ENCODE results near the gene KLHL25.

The KLHL25 gene

DNA sequence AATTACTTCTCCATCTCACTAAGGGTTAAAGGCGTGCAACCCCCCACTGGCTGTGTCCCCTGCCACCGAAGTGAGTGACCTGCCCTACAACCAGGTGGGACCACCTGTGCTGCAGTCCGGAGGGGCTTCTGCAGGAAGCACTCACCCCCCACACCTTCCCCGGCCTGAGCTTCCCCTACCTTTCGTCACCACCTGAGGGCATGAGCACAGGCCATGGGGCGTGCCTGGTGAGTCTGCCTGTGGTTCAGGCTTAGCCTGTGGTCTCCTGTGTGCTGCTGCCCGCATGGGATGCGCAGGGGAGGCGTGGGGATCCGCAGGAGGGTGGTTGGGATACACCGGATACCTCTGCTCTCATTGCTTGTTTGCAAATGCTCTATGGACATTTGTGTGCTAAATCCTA is 46.0 kb downstream of the KLHL25 start:
- TF ChIP-seq, protein P1, sequence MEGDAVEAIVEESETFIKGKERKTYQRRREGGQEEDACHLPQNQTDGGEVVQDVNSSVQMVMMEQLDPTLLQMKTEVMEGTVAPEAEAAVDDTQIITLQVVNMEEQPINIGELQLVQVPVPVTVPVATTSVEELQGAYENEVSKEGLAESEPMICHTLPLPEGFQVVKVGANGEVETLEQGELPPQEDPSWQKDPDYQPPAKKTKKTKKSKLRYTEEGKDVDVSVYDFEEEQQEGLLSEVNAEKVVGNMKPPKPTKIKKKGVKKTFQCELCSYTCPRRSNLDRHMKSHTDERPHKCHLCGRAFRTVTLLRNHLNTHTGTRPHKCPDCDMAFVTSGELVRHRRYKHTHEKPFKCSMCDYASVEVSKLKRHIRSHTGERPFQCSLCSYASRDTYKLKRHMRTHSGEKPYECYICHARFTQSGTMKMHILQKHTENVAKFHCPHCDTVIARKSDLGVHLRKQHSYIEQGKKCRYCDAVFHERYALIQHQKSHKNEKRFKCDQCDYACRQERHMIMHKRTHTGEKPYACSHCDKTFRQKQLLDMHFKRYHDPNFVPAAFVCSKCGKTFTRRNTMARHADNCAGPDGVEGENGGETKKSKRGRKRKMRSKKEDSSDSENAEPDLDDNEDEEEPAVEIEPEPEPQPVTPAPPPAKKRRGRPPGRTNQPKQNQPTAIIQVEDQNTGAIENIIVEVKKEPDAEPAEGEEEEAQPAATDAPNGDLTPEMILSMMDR (IDR thresholded peaks at IDR 0.05; ENCODE audit: poor library complexity, severe bottlenecking) = no peak
- Histone ChIP-seq H3K27ac (ENCODE audit: poor library complexity, severe bottlenecking) (no peak overlapping the region), H3K36me3 (ENCODE audit: low read depth) (peaks cover 40% of the 10 kb centered on the region), H3K4me1 (ENCODE audit: insufficient read depth, poor library complexity, severe bottlenecking) (peaks cover 19% of the 10 kb centered on the region), H3K9me3 (ENCODE audit: severe bottlenecking) (no peaks in the 10 kb centered on the region), H3K4me3 (ENCODE audit: severe bottlenecking) (no peak overlapping the region), H3K27me3 (ENCODE audit: insufficient read depth, poor library complexity, severe bottlenecking) (no peaks in the 10 kb centered on the region)
- peak; percentile 61 for DNase-seq (ENCODE audit: low spot score)
- no peak for ATAC-seq (ENCODE audit: low read depth)

DNA sequence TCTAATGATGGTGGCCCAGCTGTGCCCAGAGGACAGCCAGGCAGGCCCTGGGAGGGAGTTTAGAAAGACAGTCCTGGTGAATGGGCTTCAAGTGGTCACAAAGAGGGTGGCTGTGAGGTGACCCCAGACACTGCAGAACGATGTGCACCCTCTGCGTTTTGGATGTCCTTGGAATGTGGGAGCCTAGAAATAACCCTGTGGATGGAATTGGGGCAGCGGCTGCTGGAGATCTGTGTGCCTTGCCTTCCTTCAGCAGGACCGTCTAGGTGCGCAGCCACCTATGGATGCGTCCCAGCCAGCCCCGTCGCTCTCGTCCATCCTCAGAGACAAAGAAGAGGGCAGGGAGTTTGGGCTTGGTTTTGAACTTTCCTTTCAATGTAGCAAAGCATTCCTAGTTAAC is 46.5 kb downstream of the KLHL25 start:
- H3K9me3 ChIP-seq (ENCODE audit: severe bottlenecking) = no peaks in the 10 kb centered on the region
- TF ChIP-seq, protein P1 (IDR thresholded peaks at IDR 0.05; ENCODE audit: poor library complexity, severe bottlenecking) = no peak
- H3K4me1 ChIP-seq (ENCODE audit: insufficient read depth, poor library complexity, severe bottlenecking) = peaks cover 15% of the 10 kb centered on the region
- H3K27me3 ChIP-seq (ENCODE audit: insufficient read depth, poor library complexity, severe bottlenecking) = no peaks in the 10 kb centered on the region
- peak; percentile 60 for DNase-seq (ENCODE audit: low spot score)
- no peak overlapping the region for H3K27ac ChIP-seq (ENCODE audit: poor library complexity, severe bottlenecking)
- no peak overlapping the region for H3K4me3 ChIP-seq (ENCODE audit: severe bottlenecking)
- ATAC-seq (ENCODE audit: low read depth) = no peak
- peaks cover 45% of the 10 kb centered on the region for H3K36me3 ChIP-seq (ENCODE audit: low read depth)

DNA sequence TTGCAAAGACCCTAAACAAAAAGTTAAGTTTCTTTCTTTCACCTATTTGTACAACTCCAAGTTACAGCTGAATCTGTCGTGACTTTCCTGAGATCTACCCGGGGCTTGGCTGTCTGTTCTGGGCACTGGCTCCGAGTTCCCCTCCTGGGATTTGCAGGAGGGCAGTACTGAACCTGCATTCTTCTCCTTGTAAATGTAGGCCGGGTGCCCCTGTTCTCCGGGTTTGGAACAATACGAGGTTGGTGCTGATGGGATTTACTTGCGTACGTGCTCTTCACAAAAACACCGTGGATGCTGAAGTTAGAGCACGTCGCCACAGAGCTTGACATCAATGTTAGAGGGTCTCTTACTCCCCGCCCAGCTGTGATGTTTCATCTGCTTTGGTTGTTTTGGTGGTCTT is 48.1 kb downstream of the KLHL25 start:
- DNase-seq (ENCODE audit: low spot score) = peak; percentile 38
- ATAC-seq (ENCODE audit: low read depth) = no peak
- H3K36me3 ChIP-seq (ENCODE audit: low read depth) = peaks cover 52% of the 10 kb centered on the region
- H3K4me3 ChIP-seq (ENCODE audit: severe bottlenecking) = no peak overlapping the region
- H3K27ac ChIP-seq (ENCODE audit: poor library complexity, severe bottlenecking) = no peak overlapping the region
- H3K9me3 ChIP-seq (ENCODE audit: severe bottlenecking) = no peaks in the 10 kb centered on the region
- H3K27me3 ChIP-seq (ENCODE audit: insufficient read depth, poor library complexity, severe bottlenecking) = no peaks in the 10 kb centered on the region
- TF ChIP-seq, protein P1 (IDR thresholded peaks at IDR 0.05; ENCODE audit: poor library complexity, severe bottlenecking) = no peak
- H3K4me1 ChIP-seq (ENCODE audit: insufficient read depth, poor library complexity, severe bottlenecking) = no peaks in the 10 kb centered on the region

- ATAC-seq (ENCODE audit: low read depth) = no peak
- H3K4me1 ChIP-seq (ENCODE audit: insufficient read depth, poor library complexity, severe bottlenecking) = no peaks in the 10 kb centered on the region
- H3K27me3 ChIP-seq (ENCODE audit: insufficient read depth, poor library complexity, severe bottlenecking) = no peaks in the 10 kb centered on the region
- no peaks in the 10 kb centered on the region for H3K9me3 ChIP-seq (ENCODE audit: severe bottlenecking)
- peak; percentile 57 for DNase-seq (ENCODE audit: low spot score)
- H3K27ac ChIP-seq (ENCODE audit: poor library complexity, severe bottlenecking) = no peak overlapping the region
- peaks cover 59% of the 10 kb centered on the region for H3K36me3 ChIP-seq (ENCODE audit: low read depth)
- H3K4me3 ChIP-seq (ENCODE audit: severe bottlenecking) = no peak overlapping the region
- TF ChIP-seq, protein P1 (IDR thresholded peaks at IDR 0.05; ENCODE audit: poor library complexity, severe bottlenecking) = no peak
These were observed 49.1 kb downstream of the KLHL25 start for GRCh38 chr15:85745525-85746150.

DNA sequence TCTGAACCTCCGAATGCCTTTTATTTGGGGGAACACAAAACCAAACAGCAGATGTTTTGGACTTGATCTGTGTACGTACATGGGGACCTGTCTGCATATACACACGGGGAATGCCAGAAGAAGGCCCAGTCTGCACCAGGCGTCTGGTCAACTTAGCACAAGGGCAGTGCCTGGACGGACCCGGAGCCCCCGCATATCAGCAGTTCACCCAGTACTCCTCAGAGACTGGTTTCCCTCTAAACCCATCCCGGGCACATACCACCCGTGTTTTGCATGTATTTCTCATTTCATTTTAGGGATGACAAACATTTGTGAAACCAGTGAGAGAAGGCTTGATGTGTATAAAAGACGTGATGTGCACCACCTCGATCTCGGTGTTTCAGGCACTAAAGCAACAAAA is 49.7 kb downstream of the KLHL25 start:
- TF ChIP-seq, protein P1 (IDR thresholded peaks at IDR 0.05; ENCODE audit: poor library complexity, severe bottlenecking) = no peak
- Histone ChIP-seq H3K36me3 (ENCODE audit: low read depth) (peaks cover 65% of the 10 kb centered on the region), H3K27ac (ENCODE audit: poor library complexity, severe bottlenecking) (no peak overlapping the region), H3K4me1 (ENCODE audit: insufficient read depth, poor library complexity, severe bottlenecking) (no peaks in the 10 kb centered on the region), H3K4me3 (ENCODE audit: severe bottlenecking) (no peak overlapping the region), H3K27me3 (ENCODE audit: insufficient read depth, poor library complexity, severe bottlenecking) (no peaks in the 10 kb centered on the region), H3K9me3 (ENCODE audit: severe bottlenecking) (no peaks in the 10 kb centered on the region)
- ATAC-seq (ENCODE audit: low read depth) (no peak), DNase-seq (ENCODE audit: low spot score) (peak; percentile 60)
